HepG2 (cell line): ENCODE results near the gene MRPS25. TPM values are rescaled to one million over a fixed set of nuclear protein-coding genes. Genes with fewer than 3 reads are reported as not detected.
A peak's percentile ranks its signal among the peaks of the same experiment; 100 is the strongest.

Experiments used
- ATAD3A ChIP-seq: sonication (generic); formaldehyde crosslinking; IDR thresholded peaks from 2 replicates; pipeline ENCODE4 v1.4.0; 2020; ENCODE audit warnings: missing genetic modification reagents
- CEBPZ ChIP-seq: IDR thresholded peaks from 2 replicates; pipeline ENCODE4 v1.6.1; 2012; ENCODE audit warnings: low read length, improper control_type of control experiment
- EHMT2 ChIP-seq: fragments of 200-600 bp; sonication (generic); IDR thresholded peaks from 2 replicates; pipeline ENCODE4 v1.7.0; 2017; ENCODE audit warnings: antibody characterized with exemption, low read depth, low read length, borderline replicate concordance
- HIC2 ChIP-seq: sonication (generic); formaldehyde crosslinking; IDR thresholded peaks from 2 replicates; pipeline ENCODE4 v1.9.0; 2022; ENCODE audit warnings: low read depth, missing genetic modification reagents
- NFIB ChIP-seq: sonication (generic); formaldehyde crosslinking; IDR thresholded peaks from 2 replicates; pipeline ENCODE4 v1.9.0; 2021; ENCODE audit warnings: missing genetic modification reagents, mild to moderate bottlenecking, borderline replicate concordance
- NFKB2 ChIP-seq: sonication (generic); formaldehyde crosslinking; IDR thresholded peaks from 2 replicates; pipeline ENCODE4 v1.4.0; 2020; ENCODE audit warnings: missing genetic modification reagents, borderline replicate concordance
- NFRKB ChIP-seq: fragments of 450-650 bp; IDR thresholded peaks from 2 replicates; pipeline ENCODE4 v1.6.1; 2017
- NR0B2 ChIP-seq: sonication (generic); formaldehyde crosslinking; IDR thresholded peaks from 2 replicates; pipeline ENCODE4 v1.4.0; 2020; ENCODE audit warnings: mild to moderate bottlenecking, missing genetic modification reagents
- RXRB ChIP-seq: IDR thresholded peaks from 2 replicates; pipeline ENCODE4 v1.6.1; 2016; ENCODE audit warnings: borderline replicate concordance, missing genetic modification reagents, missing compliant biosample characterization
- SPEN ChIP-seq: sonication (generic); formaldehyde crosslinking; IDR thresholded peaks from 2 replicates; pipeline ENCODE4 v1.5.1; 2020; ENCODE audit warnings: low read depth, mild to moderate bottlenecking, missing genetic modification reagents
- SRSF1 ChIP-seq: fragments of 200-400 bp; formaldehyde crosslinking; optimal IDR thresholded peaks from 2 replicates; pipeline ENCODE3; 2017; ENCODE audit warnings: mild to moderate bottlenecking, low read depth, low read length, moderate library complexity
- TFDP2 ChIP-seq: sonication (generic); formaldehyde crosslinking; IDR thresholded peaks from 2 replicates; pipeline ENCODE4 v1.4.0; 2020; ENCODE audit warnings: missing genetic modification reagents
- XBP1 ChIP-seq: sonication (generic); formaldehyde crosslinking; IDR thresholded peaks from 2 replicates; pipeline ENCODE4 v1.5.0; 2020; ENCODE audit warnings: missing genetic modification reagents
- ZC3H4 ChIP-seq: sonication (generic); formaldehyde crosslinking; IDR thresholded peaks from 2 replicates; pipeline ENCODE4 v1.4.0; 2020; ENCODE audit warnings: missing genetic modification reagents, borderline replicate concordance
- ZNF30 ChIP-seq: sonication (generic); formaldehyde crosslinking; IDR thresholded peaks from 2 replicates; pipeline ENCODE4 v1.5.0; 2020; ENCODE audit warnings: mild to moderate bottlenecking, missing genetic modification reagents
- ZNF326 ChIP-seq: sonication (generic); formaldehyde crosslinking; IDR thresholded peaks from 2 replicates; pipeline ENCODE4 v1.4.0; 2020; ENCODE audit warnings: missing genetic modification reagents, borderline replicate concordance
- ZNF703 ChIP-seq: sonication (generic); formaldehyde crosslinking; IDR thresholded peaks from 2 replicates; pipeline ENCODE4 v1.5.1; 2020; ENCODE audit warnings: missing genetic modification reagents, mild to moderate bottlenecking, moderate library complexity, borderline replicate concordance
- ZNF776 ChIP-seq: sonication (generic); formaldehyde crosslinking; IDR thresholded peaks from 2 replicates; pipeline ENCODE4 v1.4.0; 2020; ENCODE audit warnings: mild to moderate bottlenecking, missing genetic modification reagents
- polyA plus RNA-seq, 8 experiments: library from polyadenylated mRNA; depleted of rRNA in 3 of 8; stranded (reverse) in 7 of 8; unstranded in 1 of 8; fragments of >200 nt; fragmentation: Illumina TruSeq in 4 of 8; extraction: Trizol in 4 of 8; gene quantifications; 2 replicates each; pipeline versions ENCODE4 v1.2.1 to v1.2.3, GENCODE V29; 2011 to 2016; ENCODE audit warnings: low read depth in 4 of 8, missing spikeins in 1 of 8, mixed read lengths in 1 of 8; ENCODE audit not compliant: insufficient read depth in 1 of 8
- total RNA-seq, 5 experiments: library from RNA; depleted of rRNA; stranded (reverse); fragments of >200 nt; fragmentation: Illumina TruSeq; extraction: Trizol; gene quantifications; 2 replicates each; pipeline ENCODE4 v1.2.3, GENCODE V29; 2016; ENCODE audit warnings: low read depth in 1 of 5
- TF ChIP-seq, protein P1 (sequence below): sonication (generic); formaldehyde crosslinking; IDR thresholded peaks from 2 replicates; pipeline ENCODE4 v1.4.0; 2020; ENCODE audit warnings: missing genetic modification reagents, borderline replicate concordance

MRPS25 gene
- total and polyA plus RNA-seq, 2 of the 13 experiments (the other 11 are each of a cell fraction or from before 2014, with no cell fraction given), result 60.1 to 74.3 TPM

DNA sequence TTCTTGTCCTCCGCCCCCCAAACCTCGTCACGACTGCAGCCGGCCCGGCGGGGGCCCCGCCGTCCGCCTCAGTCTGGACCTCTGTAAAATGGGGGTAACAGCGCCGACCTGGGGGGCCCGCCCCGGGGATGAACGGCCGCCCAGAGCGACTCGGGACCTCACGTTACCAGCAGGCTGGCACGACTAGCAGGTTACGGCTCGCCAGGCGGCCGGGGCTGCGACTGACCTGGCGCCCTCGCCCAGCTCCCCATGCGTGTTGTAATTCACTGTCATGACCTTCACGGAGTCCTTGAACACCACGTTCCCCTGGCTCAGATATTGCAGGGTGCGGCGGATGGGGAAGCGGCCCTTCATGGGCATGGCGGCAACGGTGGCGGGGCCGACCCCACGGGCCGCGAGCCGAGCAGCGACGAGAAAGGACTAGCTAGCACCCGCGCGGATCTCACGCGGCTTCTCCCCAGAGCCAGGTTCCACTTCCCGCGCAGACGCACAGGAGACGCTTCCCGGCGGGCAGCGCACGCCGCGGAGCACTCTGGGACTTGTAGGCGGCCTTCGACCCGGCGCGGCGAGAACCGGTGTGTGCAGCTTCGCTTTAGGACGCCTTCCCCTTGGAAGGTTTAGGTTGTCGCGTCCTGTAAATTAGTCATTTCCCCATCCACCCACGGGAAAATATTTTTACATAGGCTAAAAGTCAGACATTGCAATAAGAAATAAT is at the start of gene MRPS25 (continued):
- TF ChIP-seq SPEN (CRISPR knock-in tag) (peak; percentile 82), ZNF326 (CRISPR knock-in tag) (no peak), ATAD3A (CRISPR knock-in tag) (peak; percentile 69; the same call in 1 of the 2 replicates), ZC3H4 (CRISPR knock-in tag) (no peak), HIC2 (CRISPR knock-in tag) (0 out of 2 replicates have a peak, but pooled peaks have one; percentile 37), CEBPZ (no peak), XBP1 (CRISPR knock-in tag) (no peak), TFDP2 (peak; percentile 93), ZNF703 (CRISPR knock-in tag) (no peak), ZNF30 (CRISPR knock-in tag) (no peak), NFRKB (no peak), RXRB (CRISPR knock-in tag) (no peak; the same call in 1 of the 2 replicates), NR0B2 (peak; percentile 60; the same call in 1 of the 2 replicates), NFKB2 (CRISPR knock-in tag) (peak; percentile 95; the same call in 1 of the 2 replicates), EHMT2 (no peak), SRSF1 (peak; percentile 20), NFIB (CRISPR knock-in tag) (no peak), ZNF776 (CRISPR knock-in tag) (peak; percentile 41; the same call in 1 of the 2 replicates)
- TF ChIP-seq, protein P1, sequence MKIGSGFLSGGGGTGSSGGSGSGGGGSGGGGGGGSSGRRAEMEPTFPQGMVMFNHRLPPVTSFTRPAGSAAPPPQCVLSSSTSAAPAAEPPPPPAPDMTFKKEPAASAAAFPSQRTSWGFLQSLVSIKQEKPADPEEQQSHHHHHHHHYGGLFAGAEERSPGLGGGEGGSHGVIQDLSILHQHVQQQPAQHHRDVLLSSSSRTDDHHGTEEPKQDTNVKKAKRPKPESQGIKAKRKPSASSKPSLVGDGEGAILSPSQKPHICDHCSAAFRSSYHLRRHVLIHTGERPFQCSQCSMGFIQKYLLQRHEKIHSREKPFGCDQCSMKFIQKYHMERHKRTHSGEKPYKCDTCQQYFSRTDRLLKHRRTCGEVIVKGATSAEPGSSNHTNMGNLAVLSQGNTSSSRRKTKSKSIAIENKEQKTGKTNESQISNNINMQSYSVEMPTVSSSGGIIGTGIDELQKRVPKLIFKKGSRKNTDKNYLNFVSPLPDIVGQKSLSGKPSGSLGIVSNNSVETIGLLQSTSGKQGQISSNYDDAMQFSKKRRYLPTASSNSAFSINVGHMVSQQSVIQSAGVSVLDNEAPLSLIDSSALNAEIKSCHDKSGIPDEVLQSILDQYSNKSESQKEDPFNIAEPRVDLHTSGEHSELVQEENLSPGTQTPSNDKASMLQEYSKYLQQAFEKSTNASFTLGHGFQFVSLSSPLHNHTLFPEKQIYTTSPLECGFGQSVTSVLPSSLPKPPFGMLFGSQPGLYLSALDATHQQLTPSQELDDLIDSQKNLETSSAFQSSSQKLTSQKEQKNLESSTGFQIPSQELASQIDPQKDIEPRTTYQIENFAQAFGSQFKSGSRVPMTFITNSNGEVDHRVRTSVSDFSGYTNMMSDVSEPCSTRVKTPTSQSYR, result peak; percentile 20; the same call in 1 of the 2 replicates
